ENCODE measurements around the gene HS6ST2. TPM values are rescaled to one million over a fixed set of nuclear protein-coding genes. Genes with fewer than 3 reads are reported as not detected.

HS6ST2 gene
- total and polyA plus RNA-seq, 12 donors: 0.13 to 1.2 (median 0.26) TPM; not detected in 3

DNA sequence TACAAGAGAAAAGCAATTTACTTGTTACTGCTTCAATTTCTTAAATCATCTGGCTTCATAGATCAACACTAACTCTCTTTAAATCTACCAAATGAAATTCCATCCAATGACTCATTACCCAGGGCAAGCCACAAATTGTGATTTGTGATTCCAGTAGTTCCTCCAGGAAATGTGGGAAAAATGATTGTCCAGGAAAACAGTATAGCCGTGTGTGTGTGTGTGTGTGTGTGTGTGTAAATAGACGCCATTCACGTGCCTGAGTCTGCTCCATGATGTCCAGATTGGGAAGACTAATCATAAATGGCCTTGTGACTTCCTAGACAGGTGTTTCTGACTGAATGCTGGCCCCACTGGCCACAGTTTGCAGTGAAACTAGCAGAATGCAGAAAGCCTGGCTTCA lies 121.3 kb downstream of the HS6ST2 start:
- H3K4me1 ChIP-seq: no peaks in the 10 kb centered on the region
- no peaks in the 10 kb centered on the region for H3K36me3 ChIP-seq
- no peaks in the 10 kb centered on the region for H3K9me3 ChIP-seq
- intact Hi-C loops (cut with DNase I): no loop called here
- peaks cover 0 to 43% (median 0%) of the 10 kb centered on the region in 7 donors for H3K27me3 ChIP-seq
- H3K4me3 ChIP-seq: no peak overlapping the region
- no peak for ATAC-seq
- DNase-seq: no peak
- TF ChIP-seq, protein P1, sequence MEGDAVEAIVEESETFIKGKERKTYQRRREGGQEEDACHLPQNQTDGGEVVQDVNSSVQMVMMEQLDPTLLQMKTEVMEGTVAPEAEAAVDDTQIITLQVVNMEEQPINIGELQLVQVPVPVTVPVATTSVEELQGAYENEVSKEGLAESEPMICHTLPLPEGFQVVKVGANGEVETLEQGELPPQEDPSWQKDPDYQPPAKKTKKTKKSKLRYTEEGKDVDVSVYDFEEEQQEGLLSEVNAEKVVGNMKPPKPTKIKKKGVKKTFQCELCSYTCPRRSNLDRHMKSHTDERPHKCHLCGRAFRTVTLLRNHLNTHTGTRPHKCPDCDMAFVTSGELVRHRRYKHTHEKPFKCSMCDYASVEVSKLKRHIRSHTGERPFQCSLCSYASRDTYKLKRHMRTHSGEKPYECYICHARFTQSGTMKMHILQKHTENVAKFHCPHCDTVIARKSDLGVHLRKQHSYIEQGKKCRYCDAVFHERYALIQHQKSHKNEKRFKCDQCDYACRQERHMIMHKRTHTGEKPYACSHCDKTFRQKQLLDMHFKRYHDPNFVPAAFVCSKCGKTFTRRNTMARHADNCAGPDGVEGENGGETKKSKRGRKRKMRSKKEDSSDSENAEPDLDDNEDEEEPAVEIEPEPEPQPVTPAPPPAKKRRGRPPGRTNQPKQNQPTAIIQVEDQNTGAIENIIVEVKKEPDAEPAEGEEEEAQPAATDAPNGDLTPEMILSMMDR (IDR thresholded peaks at IDR 0.05): no peak
- WGBS, 2 donors: 62 to 66% methylated on average over 3 of the region's 3 CpGs
- H3K27ac ChIP-seq: no peak overlapping the region

- Histone ChIP-seq H3K4me3 (no peak overlapping the region), H3K27ac (no peak overlapping the region), H3K27me3 (peaks cover 0 to 45% (median 0%) of the 10 kb centered on the region in 7 donors), H3K36me3 (no peaks in the 10 kb centered on the region), H3K4me1 (no peaks in the 10 kb centered on the region), H3K9me3 (no peaks in the 10 kb centered on the region)
- DNase-seq: no peak
- no peak for ATAC-seq
- intact Hi-C loops (cut with DNase I): no loop called here
- TF ChIP-seq, protein P1 (IDR thresholded peaks at IDR 0.05): no peak
Observed at GRCh38 chrX:132836471-132836870, 122.0 kb downstream of the HS6ST2 start.

- intact Hi-C loops (cut with DNase I): no loop called here
- ATAC-seq: no peak
Observed at GRCh38 chrX:132834741-132835140, 123.7 kb downstream of the HS6ST2 start.

DNA sequence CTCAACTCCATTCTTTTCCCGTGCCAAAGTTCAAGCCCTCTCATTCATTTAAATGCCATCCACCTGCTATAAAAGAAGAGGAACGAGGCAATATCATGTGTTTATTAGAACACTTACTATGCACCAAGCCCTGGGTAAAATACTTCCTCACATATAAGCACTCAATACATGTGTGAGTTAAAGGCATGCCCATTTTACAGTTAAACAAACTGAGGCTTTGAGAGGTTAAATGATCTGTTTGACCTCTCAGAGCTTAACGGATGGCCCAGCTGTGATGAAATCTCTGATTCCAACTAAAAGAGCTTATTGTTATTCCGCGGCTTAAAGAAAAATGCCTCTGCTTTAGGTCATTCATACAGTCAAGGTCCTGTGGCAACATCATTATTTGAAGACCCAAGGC lies 124.3 kb downstream of the HS6ST2 start:
- no peaks in the 10 kb centered on the region for H3K4me1 ChIP-seq
- peaks cover 0 to 53% (median 0%) of the 10 kb centered on the region in 7 donors for H3K27me3 ChIP-seq
- no peak for DNase-seq
- H3K9me3 ChIP-seq: no peaks in the 10 kb centered on the region
- intact Hi-C loops (cut with DNase I): no loop called here
- no peak overlapping the region for H3K4me3 ChIP-seq
- TF ChIP-seq, protein P1 (IDR thresholded peaks at IDR 0.05): no peak
- no peaks in the 10 kb centered on the region for H3K36me3 ChIP-seq
- WGBS, 2 donors: 91 to 94% methylated on average over 5 of the region's 5 CpGs
- no peak overlapping the region for H3K27ac ChIP-seq
- ATAC-seq: no peak

More at GRCh38 chrX:132834741-132835140, 123.7 kb downstream of the HS6ST2 start:
- Histone ChIP-seq H3K4me1 (no peaks in the 10 kb centered on the region), H3K9me3 (no peaks in the 10 kb centered on the region), H3K36me3 (no peaks in the 10 kb centered on the region), H3K27ac (no peak overlapping the region), H3K27me3 (peaks cover 0 to 50% (median 0%) of the 10 kb centered on the region in 7 donors), H3K4me3 (no peak overlapping the region)
- WGBS, 2 donors: 79 to 83% methylated on average over 1 of the region's 1 CpG
- TF ChIP-seq, protein P1 (IDR thresholded peaks at IDR 0.05): no peak
- DNase-seq: no peak
